GM20000 (cell line): ENCODE measurements around the gene MCAM.

Source experiments
- DNase-seq: peaks from one replicate; pipeline ENCODE4 v3.0.0; 2012; ENCODE audit warnings: low spot score
- TF ChIP-seq, protein P1 (sequence below): IDR thresholded peaks from 2 replicates; pipeline ENCODE4 v1.5.1; 2012; ENCODE audit warnings: mild to moderate bottlenecking, control low read depth; ENCODE audit errors: extremely low read depth, missing control alignments

MCAM gene

DNA sequence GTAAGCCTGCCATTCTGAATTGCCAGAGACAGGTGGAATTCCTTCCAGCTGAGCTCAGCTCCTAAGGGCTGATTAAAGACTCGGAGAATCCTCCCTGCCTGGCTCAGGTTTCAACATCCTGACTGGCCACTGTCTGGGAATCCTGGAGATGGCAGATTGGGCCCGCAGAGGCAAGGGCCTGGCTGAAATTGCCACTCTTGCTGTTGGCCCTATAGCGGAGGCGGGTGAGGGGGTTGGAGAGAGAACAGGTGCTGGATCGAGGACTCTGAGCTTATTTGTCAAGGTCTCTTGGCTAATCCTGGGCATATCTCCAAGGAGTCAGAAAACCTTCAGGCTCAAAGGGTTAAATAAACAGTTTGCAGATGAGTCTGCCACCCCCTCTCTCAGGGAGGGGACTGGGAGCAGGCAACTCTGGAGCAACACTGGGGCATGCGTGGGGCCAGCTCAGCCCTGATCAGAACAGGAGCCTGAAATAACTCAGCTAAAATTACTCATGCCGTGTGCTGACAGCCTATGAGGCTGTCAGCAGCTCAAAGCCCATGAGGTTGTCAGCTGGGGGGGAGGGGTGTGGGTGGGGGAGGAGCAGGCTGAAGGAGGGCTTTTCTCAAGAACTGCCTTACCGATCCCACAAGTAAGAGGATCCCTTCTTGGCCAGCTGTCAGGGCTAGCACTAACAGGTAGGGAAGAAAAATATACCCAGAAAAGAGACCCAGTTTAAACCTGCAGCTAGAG, 44.3 kb upstream of the MCAM start:
- TF ChIP-seq, protein P1, sequence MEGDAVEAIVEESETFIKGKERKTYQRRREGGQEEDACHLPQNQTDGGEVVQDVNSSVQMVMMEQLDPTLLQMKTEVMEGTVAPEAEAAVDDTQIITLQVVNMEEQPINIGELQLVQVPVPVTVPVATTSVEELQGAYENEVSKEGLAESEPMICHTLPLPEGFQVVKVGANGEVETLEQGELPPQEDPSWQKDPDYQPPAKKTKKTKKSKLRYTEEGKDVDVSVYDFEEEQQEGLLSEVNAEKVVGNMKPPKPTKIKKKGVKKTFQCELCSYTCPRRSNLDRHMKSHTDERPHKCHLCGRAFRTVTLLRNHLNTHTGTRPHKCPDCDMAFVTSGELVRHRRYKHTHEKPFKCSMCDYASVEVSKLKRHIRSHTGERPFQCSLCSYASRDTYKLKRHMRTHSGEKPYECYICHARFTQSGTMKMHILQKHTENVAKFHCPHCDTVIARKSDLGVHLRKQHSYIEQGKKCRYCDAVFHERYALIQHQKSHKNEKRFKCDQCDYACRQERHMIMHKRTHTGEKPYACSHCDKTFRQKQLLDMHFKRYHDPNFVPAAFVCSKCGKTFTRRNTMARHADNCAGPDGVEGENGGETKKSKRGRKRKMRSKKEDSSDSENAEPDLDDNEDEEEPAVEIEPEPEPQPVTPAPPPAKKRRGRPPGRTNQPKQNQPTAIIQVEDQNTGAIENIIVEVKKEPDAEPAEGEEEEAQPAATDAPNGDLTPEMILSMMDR, result no peak
- DNase-seq, result no peak

DNA sequence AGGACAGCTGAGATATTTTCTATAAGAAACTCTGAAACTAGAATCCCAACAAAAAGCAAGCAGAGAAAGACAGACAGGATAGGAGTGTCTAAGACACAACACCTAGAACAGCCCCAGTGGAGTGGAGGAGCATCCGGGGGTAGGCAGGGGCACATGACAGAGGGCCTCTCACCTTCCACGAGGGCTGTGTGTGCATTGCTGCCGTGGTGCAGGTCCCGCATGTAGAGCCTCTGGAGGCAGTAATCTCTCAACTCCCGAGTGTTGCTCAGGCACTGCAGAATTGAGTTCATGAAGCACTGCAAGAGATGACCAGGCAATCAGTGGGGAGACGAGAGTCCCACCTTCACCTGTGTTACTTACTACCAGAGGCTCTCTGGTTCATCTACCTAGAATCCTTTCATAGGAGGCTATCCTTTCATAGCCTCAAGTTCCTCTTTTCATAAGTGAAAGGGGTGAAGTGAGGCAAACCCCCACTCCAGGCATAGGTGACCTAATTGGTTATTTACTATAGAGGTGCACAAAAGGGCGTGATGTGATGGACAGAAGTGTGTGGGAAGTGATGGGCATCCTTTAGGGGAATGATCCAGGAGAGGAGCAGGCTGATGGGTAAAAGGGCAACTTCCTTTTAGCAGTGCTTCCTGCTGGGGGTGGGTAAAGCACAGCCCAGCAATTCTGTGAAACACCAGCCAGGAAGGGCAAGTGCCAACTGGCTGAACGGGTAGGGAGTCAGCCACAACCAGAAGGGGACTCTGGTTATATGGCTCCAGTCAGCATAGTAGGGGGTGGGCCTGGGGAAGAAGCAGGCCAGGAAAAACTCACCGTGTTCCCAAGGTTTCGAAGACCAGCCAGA, 42.7 kb upstream of the MCAM start:
- TF ChIP-seq, protein P1, result no peak
- DNase-seq, result no peak

DNA sequence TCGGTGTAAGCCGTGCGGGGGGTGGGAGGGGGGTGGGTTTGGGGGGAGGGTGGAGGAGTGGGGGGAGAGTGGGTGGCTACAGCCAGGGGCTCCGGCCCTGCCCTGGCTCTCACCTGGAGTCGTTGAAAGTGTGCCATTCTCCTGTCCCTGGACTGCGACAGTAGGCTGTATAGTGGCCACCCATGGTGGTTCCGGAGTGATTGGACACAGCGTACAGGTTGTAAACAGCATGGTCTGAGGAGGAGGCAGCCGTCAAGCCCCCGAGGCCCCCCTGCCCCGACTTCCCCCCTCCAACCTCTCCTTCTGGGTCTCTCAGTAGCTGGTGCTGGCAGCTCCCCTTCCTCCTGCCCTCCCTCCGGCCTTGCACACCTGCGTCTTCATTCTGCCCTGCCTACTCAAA, 40.1 kb upstream of the MCAM start:
- TF ChIP-seq, protein P1, result no peak
- no peak for DNase-seq

DNA sequence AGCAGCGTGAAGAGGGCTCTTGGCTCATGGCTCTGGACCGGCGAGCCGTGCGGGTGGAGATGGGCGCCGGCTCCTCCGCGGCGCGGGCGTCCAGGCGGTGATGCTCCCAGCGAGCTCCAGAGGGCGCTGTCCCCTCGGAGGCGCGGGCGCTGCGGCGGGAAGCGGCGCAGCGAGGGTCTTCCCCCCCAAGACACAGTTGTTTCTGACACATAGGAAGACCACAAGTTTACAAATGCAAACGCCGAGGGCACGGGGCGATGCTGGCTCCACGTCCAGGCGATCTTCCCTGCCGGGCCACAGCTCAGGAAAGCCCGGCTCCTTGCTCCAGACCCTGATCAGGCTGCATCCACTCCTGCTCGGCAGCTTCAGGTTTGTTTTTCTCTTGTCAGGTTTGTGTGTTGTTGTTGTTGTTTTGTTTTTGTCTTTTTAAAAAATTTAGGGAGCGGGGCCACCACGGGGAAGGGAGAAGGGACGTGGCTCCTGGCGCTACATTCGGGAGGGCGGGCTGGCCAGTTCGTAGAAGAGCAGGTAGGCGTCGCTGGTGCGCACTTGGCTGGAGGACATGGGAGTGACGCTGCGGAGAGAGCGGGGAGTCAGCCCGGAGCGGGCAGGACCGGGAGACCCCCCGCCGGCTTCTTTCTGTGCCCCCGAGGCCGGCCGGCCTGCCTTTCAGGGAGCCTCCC, 39.6 kb upstream of the MCAM start:
- TF ChIP-seq, protein P1, result peak; percentile 88
- DNase-seq, result peak; percentile 92

DNA sequence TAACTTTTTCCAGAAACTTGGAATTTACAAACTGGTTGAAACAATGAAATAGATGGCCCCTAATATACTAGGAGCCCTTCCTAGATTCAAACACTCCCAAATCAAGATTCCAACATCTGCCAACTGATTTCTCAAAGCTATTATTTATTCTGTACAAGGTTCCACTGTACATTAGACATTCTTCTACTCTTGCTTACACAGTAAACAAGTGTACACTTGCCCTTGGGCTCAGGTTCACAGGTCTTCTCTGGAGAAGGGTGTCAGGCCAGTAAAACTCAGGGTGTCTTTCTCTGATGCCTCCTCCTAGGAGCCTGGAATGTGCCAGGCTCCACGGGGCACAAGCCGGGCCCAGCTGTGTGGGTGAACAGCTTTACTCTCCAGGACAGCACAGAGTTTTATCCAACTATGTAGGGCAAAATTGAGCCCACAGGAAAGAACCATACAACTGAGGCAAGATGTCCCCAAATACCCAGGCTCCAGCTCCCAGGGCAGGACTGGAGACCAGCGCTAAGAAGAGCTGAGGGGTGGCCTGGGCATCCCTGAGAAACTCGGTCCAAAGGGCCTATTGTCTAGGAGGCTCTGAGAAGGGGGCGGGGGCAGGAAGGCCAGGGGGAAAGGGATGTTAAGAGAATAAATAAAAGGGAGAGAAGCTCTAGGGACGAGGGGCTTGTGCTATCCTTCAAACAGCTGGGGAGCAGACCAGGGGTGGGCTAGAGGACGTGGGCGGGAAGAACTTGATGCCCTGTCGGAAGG, 38.3 kb upstream of the MCAM start:
- TF ChIP-seq, protein P1, result no peak
- no peak for DNase-seq

DNA sequence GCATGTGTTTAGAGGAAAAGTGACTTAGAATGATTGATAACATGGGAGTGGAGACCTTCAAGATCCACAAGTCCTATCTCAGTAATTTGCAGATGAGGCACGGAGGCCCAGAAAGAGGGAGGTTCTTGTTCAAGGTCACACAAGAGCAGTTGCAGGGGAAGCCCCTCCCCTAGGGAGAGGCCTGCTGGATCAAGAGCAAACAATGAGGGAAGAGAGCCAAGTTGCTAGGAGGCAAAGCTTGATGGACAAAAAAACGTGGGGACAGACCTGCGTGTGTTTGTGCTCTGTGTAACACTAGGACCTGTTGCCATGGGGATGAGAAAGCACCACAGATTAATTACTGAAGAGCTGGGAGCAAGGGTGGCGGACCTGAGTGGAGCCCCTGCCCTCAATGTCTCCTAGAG, 35.9 kb upstream of the MCAM start:
- TF ChIP-seq, protein P1, result no peak
- DNase-seq, result no peak
